Retinal pigment epithelial cell (primary cell): ENCODE data around the gene GRK4.
"Not testable (repeated sequence)": the region's sequence is repeated elsewhere in the genome, so short reads cannot be mapped to it uniquely, and the experiment has no call there.

Experiments
- DNase-seq: peaks from one replicate; pipeline ENCODE4 v3.0.0-alpha.2; 2010; ENCODE audit warnings: low read depth
- H3K4me3 ChIP-seq: 2 replicates; pipeline ENCODE4 v1.5.1; 2011; ENCODE audit warnings: mild to moderate bottlenecking, low read length, control low read depth, moderate library complexity
- TF ChIP-seq, protein P1 (sequence below): conservative IDR thresholded peaks from 2 replicates; pipeline ENCODE4 v1.5.1; 2011; ENCODE audit warnings: low read depth, low read length, control low read depth, inconsistent platforms

The GRK4 gene

DNA sequence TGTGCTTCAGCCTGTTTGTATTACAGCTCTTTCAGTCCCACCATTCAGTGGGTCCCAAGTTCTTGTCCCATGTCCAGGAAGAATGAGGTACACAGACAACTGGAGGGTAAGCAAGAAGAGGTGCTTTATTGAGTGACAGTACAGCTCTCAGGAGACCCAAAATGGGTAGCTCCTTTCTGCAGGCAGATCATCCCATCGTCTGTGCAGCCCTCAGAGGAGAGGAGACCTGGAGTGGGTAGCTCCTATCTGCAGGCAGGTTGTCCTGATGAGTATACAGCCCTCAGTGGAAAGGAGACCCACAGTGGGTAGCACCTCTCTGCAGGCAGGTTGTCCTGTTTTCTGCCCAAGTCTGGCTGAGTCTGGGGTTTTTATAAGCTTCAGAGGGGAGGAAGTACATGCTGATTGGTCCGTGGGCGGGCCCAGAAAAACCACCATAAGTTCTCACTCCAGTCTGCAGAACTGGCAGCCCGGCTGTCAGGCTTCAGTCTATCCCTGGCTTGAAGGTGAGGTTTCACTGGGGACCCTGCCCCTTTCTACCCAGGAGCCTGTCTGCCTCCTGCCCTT is 18.0 kb downstream of the GRK4 start:
- TF ChIP-seq, protein P1, sequence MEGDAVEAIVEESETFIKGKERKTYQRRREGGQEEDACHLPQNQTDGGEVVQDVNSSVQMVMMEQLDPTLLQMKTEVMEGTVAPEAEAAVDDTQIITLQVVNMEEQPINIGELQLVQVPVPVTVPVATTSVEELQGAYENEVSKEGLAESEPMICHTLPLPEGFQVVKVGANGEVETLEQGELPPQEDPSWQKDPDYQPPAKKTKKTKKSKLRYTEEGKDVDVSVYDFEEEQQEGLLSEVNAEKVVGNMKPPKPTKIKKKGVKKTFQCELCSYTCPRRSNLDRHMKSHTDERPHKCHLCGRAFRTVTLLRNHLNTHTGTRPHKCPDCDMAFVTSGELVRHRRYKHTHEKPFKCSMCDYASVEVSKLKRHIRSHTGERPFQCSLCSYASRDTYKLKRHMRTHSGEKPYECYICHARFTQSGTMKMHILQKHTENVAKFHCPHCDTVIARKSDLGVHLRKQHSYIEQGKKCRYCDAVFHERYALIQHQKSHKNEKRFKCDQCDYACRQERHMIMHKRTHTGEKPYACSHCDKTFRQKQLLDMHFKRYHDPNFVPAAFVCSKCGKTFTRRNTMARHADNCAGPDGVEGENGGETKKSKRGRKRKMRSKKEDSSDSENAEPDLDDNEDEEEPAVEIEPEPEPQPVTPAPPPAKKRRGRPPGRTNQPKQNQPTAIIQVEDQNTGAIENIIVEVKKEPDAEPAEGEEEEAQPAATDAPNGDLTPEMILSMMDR = no peak
- DNase-seq = no peak
- H3K4me3 ChIP-seq = no peak overlapping the region

GRCh38 chr4:2982012-2982411 is 18.6 kb downstream of the GRK4 start:
- TF ChIP-seq, protein P1 = no peak
- no peak for DNase-seq
- no peak overlapping the region for H3K4me3 ChIP-seq

- not testable (repeated sequence) for DNase-seq, H3K4me3 ChIP-seq
These were observed 20.3 kb downstream of the GRK4 start for GRCh38 chr4:2983715-2984114.

DNA sequence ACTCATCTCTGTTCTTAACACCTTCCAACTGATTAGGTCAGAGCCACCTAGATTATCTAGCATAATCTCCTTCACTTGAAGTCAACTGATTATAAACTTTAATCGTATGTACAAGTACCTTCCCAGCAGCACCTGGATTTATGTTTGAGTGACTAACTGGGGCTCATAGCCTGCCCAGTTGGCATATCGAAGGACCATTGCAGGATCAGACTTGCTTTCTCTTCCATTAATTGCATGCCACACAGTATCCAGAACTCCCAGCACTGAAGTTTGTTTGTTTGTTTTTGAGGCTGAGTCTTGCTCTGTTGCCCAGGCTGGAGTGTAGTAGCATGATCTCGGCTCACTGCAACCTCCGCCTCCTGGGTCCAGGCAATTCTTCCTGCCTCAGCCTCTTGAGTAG is 27.9 kb downstream of the GRK4 start:
- DNase-seq = no peak
- TF ChIP-seq, protein P1 = no peak
- H3K4me3 ChIP-seq = no peak overlapping the region

GRCh38 chr4:2994917-2995316 is 31.5 kb downstream of the GRK4 start:
- TF ChIP-seq, protein P1 = no peak

DNA sequence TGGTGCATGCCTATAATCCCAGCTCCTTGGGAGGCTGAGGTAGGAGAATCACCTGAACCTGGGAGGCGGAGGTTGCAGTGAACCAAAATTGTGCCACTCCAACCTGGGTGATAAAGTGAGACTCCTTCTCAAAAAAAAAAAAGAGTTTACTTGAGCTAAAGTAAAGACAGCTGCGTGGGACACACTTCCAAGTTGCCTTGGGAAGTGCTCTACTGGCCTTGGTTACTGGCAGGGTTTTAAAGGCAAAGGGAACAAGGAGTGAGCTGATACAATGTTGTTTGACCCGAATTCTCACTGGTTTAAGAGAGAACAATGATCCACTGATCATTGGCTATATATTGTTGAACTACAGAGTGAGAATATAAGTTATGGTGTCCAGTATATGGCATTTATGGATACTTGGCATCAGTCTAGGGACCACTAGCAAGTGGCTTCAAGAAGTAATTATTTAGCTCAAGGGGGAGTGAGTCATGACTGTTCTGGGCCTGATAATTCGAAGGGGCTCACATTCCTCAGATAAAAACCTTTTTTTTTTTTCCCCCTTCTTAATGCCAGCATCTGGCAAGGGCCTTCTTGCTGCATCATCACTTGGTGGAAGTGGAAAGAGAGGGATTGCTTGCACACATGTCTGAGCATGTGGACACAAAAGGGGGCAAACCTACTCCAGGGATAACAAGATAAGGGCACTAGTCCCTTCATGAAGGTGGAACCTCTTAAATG is 32.3 kb downstream of the GRK4 start:
- TF ChIP-seq, protein P1 = no peak
- no peak overlapping the region for H3K4me3 ChIP-seq
- DNase-seq = peak; percentile 9

More at GRCh38 chr4:2994917-2995316, 31.5 kb downstream of the GRK4 start:
- no peak for DNase-seq
- no peak overlapping the region for H3K4me3 ChIP-seq

DNA sequence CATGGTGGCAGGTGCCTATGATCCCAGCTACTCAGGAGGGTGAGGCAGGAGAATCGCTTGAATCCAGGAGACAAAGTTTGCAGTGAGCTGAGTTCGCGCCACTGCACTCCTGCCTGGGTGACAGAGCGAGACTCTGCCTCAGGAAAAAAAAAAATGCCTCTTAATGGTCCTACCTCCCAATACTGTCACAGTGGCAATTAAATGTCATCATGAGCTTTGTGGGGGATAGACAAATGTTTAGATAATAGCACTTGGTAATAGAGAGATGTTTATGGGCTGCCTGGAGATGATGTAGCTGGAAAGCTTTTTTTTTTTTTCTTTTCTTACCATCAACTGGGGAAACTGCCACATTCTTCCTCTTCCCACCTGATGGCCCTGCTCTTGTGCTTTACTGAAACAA is 33.0 kb downstream of the GRK4 start:
- H3K4me3 ChIP-seq = no peak overlapping the region
- TF ChIP-seq, protein P1 = no peak
- no peak for DNase-seq
